Measurements from ENCODE around the gene OR7E24.

DNA sequence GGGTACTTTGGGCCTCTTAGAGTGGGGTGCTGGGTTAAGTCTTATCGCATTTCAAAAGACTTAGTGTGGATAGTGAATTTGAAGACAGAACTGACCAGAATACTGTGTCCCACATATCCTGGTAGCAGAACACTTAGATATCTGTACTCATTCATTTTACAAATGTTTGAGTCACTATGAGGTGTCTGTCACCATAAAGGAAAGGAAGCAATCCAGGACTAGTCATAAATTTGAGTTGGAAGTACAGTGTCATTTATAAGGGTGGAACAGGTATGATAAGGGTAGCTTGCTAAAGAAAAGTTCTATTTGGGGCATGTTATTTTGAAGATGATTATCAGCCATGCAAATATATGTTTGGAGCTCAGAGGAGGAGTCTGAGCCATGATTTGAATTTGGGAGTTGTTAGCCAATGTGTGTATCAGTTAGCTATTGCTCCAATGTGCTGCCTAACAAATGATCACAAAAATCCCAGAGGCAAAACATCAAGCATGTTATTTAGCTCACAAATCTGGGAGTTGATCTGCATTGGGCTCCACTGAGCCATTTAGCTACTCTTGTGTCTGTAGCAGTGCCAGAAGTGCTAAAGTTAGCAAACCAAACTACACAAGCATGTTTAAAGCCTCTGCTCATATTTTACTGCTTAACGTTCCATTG, 38.6 kb downstream of the OR7E24 start:
- no peak for TF ChIP-seq EZH2 (IDR thresholded peaks at IDR 0.05; ENCODE audit: borderline replicate concordance, low read depth, low read length, poor library complexity, severe bottlenecking)
- TF ChIP-seq, protein P1, sequence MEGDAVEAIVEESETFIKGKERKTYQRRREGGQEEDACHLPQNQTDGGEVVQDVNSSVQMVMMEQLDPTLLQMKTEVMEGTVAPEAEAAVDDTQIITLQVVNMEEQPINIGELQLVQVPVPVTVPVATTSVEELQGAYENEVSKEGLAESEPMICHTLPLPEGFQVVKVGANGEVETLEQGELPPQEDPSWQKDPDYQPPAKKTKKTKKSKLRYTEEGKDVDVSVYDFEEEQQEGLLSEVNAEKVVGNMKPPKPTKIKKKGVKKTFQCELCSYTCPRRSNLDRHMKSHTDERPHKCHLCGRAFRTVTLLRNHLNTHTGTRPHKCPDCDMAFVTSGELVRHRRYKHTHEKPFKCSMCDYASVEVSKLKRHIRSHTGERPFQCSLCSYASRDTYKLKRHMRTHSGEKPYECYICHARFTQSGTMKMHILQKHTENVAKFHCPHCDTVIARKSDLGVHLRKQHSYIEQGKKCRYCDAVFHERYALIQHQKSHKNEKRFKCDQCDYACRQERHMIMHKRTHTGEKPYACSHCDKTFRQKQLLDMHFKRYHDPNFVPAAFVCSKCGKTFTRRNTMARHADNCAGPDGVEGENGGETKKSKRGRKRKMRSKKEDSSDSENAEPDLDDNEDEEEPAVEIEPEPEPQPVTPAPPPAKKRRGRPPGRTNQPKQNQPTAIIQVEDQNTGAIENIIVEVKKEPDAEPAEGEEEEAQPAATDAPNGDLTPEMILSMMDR (conservative IDR thresholded peaks at IDR 0.05; ENCODE audit: low read depth, low read length), result no peak

All from A673 (cell line).